H1 (cell line): ENCODE measurements around the gene RTKN2. TPM values are rescaled to one million over a fixed set of nuclear protein-coding genes. Genes with fewer than 3 reads are reported as not detected.

ENCODE experiments used
- CTBP2 ChIP-seq: IDR thresholded peaks from 2 replicates; pipeline ENCODE4 v1.7.0; 2011; ENCODE audit warnings: borderline replicate concordance, mild to moderate bottlenecking, moderate library complexity, mixed read lengths, low read length; ENCODE audit not compliant: insufficient read depth, insufficient read length
- NANOG ChIP-seq: IDR thresholded peaks from 2 replicates; pipeline ENCODE4 v1.6.1; 2011; ENCODE audit warnings: low read length, low read depth, mild to moderate bottlenecking, inconsistent platforms; ENCODE audit not compliant: insufficient read depth, poor library complexity, severe bottlenecking
- POU5F1 ChIP-seq: IDR thresholded peaks from 2 replicates; pipeline ENCODE4 v1.6.1; 2011; ENCODE audit warnings: low read depth, mild to moderate bottlenecking, low read length, moderate library complexity
- SP4 ChIP-seq: IDR thresholded peaks from 2 replicates; pipeline ENCODE4 v1.6.1; 2012; ENCODE audit warnings: low read length, inconsistent platforms
- TAF1 ChIP-seq: IDR thresholded peaks from 2 replicates; pipeline ENCODE4 v1.6.1; 2011; ENCODE audit warnings: mild to moderate bottlenecking, low read depth, low read length
- polyA plus RNA-seq, 7 experiments: library from polyadenylated mRNA; depleted of rRNA in 3 of 7; stranded (reverse) in 5 of 7; unstranded in 2 of 7; fragments of >200 nt in 5 of 7; fragments of 200-250 nt in 2 of 7; gene quantifications; 1 replicate in 5 of 7; 2 replicates in 1 of 7; 4 replicates in 1 of 7; pipeline versions ENCODE4 v1.2.1 to v1.2.3, GENCODE V29; 2011 to 2013; ENCODE audit warnings: missing spikeins in 2 of 7, mixed read lengths in 2 of 7
- total RNA-seq: library from RNA; stranded (reverse); fragmentation: NEBNext Ultra II Directional; extraction: Animal tissue kit (Norgen Biotek cat#: 25700); gene quantifications from 2 replicates; pipeline ENCODE4 v1.2.1, GENCODE V29; 2021

Gene RTKN2
- total and polyA plus RNA-seq, 2 of the 8 experiments (the other 6 are each of a cell fraction or from before 2014, with no cell fraction given), result 5.1 to 24.6 TPM

DNA sequence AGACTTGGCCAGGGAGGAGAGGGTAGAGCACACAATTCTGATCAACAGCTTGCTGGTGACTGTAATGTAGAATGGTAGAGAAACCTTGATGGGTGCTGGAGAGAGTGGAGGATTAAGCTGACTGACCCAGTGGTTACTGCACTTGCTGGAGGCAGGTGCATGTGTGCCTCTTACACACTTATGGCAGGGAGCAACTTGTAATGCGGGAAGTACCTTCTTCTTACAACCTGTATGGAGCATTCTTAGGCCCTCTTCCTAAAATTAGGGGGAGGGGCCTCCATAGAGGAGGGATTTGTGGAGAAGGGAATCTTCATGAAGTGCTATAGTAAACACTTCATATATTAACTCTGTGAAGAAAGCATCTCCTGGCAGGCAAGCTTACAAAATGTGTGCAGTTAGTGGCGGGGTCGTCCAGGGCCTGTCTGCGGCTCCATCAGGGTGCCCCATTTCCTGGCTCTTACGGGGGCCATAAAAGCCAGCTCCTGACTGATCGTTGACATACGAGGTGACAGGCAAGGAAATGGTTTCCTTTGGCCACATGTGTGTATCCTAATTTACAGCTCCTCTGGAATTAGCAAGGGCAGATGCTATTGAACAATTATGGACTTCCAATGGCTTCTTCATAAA lies 113.5 kb downstream of the RTKN2 start (continued):
- TF ChIP-seq CTBP2 (no peak), SP4 (no peak), NANOG (no peak), TAF1 (no peak), POU5F1 (no peak)
